ENCODE data around the gene EYS.

DNA sequence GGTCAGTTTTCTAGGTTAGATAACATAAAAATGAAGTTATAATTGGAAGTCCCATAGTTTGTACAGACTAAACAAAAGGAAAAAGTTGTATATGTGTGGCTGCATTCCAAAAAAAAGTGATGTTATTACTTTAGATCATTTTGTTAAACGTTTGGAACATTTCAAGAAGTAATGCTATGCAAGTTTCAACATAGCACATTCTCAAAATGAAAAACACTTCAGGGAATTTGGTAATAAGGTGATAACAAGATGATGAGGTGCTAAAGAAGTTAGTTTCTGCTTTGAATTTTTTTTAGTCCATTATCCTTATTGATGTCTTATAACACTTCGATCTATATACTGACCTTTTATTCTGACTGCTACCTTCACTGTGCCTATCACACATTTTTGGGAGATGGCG lies 1820.7 kb downstream of the EYS start:
- no peak for TF ChIP-seq EZH2 (optimal IDR thresholded peaks at IDR 0.05; ENCODE audit: low read depth, low read length)
- TF ChIP-seq, protein P1, sequence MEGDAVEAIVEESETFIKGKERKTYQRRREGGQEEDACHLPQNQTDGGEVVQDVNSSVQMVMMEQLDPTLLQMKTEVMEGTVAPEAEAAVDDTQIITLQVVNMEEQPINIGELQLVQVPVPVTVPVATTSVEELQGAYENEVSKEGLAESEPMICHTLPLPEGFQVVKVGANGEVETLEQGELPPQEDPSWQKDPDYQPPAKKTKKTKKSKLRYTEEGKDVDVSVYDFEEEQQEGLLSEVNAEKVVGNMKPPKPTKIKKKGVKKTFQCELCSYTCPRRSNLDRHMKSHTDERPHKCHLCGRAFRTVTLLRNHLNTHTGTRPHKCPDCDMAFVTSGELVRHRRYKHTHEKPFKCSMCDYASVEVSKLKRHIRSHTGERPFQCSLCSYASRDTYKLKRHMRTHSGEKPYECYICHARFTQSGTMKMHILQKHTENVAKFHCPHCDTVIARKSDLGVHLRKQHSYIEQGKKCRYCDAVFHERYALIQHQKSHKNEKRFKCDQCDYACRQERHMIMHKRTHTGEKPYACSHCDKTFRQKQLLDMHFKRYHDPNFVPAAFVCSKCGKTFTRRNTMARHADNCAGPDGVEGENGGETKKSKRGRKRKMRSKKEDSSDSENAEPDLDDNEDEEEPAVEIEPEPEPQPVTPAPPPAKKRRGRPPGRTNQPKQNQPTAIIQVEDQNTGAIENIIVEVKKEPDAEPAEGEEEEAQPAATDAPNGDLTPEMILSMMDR (IDR thresholded peaks at IDR 0.05; ENCODE audit: low read length), result no peak

All from MM.1S (cell line).